Lower leg skin (tissue), 3 donors: Measurements from ENCODE around the gene MTHFD1L.

Experiments
- CTCF ChIP-seq, 3 donors: fragments of 450-650 bp; IDR thresholded peaks; one replicate each; pipeline ENCODE4 v1.5.1; 2016; ENCODE audit warnings: antibody characterized with exemption in 3 of 3, mild to moderate bottlenecking in 3 of 3, moderate library complexity in 2 of 3
- POLR2A ChIP-seq, 2 donors: fragments of 450-650 bp; IDR thresholded peaks; one replicate each; pipeline ENCODE4 v1.6.1; 2016 to 2017; ENCODE audit warnings: antibody characterized with exemption in 2 of 2, mild to moderate bottlenecking in 1 of 2, moderate library complexity in 1 of 2

GRCh38 chr6:150881911-150882481 is 16.5 kb downstream of the MTHFD1L start:
- no peak for TF ChIP-seq CTCF (IDR thresholded peaks at IDR 0.05)
- TF ChIP-seq POLR2A (IDR thresholded peaks at IDR 0.05) = no peak
